ENCODE data around the gene RNLS.
"Not testable (repeated sequence)": the region's sequence is repeated elsewhere in the genome, so short reads cannot be mapped to it uniquely, and the experiment has no call there.

RNLS gene

DNA sequence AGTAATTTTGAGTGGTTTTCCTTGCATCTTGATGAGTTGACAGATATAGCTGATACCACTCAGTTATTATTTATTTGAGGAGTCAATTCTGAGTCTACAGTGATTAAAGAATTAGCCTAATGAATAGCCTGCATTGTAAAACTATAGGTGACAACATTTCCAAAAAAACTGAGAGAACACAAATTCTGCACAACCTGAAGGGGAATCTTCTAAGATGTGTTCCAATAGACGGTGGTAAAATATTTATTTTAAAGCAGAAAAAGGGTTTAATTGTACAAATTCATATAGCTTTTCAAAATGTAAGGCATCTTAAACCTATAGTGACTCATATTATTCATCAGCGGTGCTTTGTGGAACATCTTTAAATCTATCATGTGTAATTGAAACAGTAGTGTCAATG lies 200.4 kb downstream of the RNLS start:
- no peak overlapping the region for H3K9ac ChIP-seq (ENCODE audit: low read length)
- H3K27ac ChIP-seq (ENCODE audit: low read depth, low read length): no peak overlapping the region
- H3K4me1 ChIP-seq (ENCODE audit: control insufficient read depth, insufficient read depth, low read length): peaks cover 8% of the 10 kb centered on the region
- H3K27me3 ChIP-seq (ENCODE audit: control insufficient read depth, insufficient read depth, low read length): no peaks in the 10 kb centered on the region
- H3K36me3 ChIP-seq (ENCODE audit: control insufficient read depth, insufficient read depth, low read length): no peaks in the 10 kb centered on the region
- H3K4me3 ChIP-seq (ENCODE audit: low read length): no peak overlapping the region

DNA sequence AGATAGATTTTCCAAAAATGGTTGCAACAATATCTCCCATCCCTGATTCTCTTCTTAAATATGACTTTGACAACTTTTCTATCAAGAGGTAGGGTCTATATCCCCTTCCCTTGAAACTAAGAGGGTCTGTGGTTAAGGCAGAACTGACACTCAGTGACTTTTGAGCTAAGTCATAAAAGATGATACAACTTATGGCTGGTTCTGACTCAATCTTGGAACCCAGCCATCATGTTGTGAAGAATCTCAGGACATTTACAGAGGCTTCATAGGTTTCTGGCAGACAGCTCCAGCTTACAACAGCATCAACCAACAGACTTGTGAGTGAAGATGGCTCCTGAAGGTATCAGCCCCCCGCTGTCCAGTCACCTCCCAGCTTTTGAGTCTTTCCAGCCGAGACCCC lies 203.5 kb downstream of the RNLS start:
- Histone ChIP-seq H3K27me3 (ENCODE audit: control insufficient read depth, insufficient read depth, low read length) (no peaks in the 10 kb centered on the region), H3K36me3 (ENCODE audit: control insufficient read depth, insufficient read depth, low read length) (no peaks in the 10 kb centered on the region), H3K9ac (ENCODE audit: low read length) (no peak overlapping the region), H3K4me3 (ENCODE audit: low read length) (no peak overlapping the region), H3K4me1 (ENCODE audit: control insufficient read depth, insufficient read depth, low read length) (no peaks in the 10 kb centered on the region), H3K27ac (ENCODE audit: low read depth, low read length) (no peak overlapping the region)

DNA sequence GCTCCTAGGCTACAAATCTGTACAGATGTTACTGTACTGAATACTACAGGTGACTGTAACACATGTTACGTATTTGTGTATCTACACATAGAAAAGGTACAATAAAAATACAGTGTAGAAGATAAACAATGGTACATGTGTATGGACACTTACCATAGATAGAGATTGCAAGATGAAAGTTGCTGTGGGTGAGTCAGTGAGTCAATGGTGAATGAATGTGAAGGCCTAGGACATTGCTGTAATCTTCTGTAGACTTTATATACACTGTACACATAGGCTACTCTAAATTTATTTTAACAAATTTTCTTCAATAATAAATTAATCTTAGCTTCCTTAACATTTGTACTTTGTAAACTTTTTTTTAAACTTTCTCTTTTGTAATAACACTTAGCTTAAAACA lies 205.6 kb downstream of the RNLS start:
- H3K27ac ChIP-seq (ENCODE audit: low read depth, low read length): no peak overlapping the region
- H3K36me3 ChIP-seq (ENCODE audit: control insufficient read depth, insufficient read depth, low read length): no peaks in the 10 kb centered on the region
- no peaks in the 10 kb centered on the region for H3K4me1 ChIP-seq (ENCODE audit: control insufficient read depth, insufficient read depth, low read length)
- H3K4me3 ChIP-seq (ENCODE audit: low read length): no peak overlapping the region
- H3K27me3 ChIP-seq (ENCODE audit: control insufficient read depth, insufficient read depth, low read length): no peaks in the 10 kb centered on the region
- H3K9ac ChIP-seq (ENCODE audit: low read length): no peak overlapping the region

DNA sequence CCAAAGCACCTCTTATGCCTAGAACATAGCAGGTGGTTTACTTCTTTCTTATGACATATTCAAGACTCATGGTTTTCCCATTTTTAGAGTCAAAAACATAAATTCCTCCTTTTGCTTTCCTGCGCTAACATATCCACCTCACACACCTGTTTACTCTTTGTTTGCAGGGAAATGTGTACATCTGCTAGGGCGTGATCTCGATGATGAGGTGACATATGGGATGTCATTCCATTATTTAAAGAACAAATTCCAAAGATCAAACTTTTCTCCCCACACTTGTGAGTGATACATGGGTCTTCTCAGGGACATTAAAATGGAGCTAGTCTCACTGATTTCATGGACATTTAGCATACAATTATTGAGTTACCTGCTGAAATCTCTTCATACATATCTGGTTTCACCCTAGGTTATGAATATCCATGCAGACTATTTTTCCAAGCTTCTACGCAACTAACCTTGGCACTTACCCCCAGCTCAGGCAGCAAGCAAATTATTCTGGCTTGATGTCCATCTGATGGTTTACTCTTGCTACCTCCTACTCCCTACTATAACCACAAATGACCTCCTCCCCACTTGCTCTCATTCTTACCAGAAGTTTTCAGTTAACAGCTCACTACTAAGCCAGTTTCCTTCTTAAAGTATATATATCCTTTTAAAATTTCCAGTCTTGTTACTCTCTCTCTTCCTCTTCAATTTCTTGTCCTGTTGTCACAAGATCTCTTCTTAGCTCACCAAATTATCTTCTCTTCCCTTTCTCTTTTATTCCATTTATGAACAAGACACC lies 208.5 kb downstream of the RNLS start:
- no peaks in the 10 kb centered on the region for H3K36me3 ChIP-seq (ENCODE audit: control insufficient read depth, insufficient read depth, low read length)
- no peak overlapping the region for H3K27ac ChIP-seq (ENCODE audit: low read depth, low read length)
- no peak overlapping the region for H3K4me3 ChIP-seq (ENCODE audit: low read length)
- H3K4me1 ChIP-seq (ENCODE audit: control insufficient read depth, insufficient read depth, low read length): no peaks in the 10 kb centered on the region
- H3K9ac ChIP-seq (ENCODE audit: low read length): no peak overlapping the region
- no peaks in the 10 kb centered on the region for H3K27me3 ChIP-seq (ENCODE audit: control insufficient read depth, insufficient read depth, low read length)

DNA sequence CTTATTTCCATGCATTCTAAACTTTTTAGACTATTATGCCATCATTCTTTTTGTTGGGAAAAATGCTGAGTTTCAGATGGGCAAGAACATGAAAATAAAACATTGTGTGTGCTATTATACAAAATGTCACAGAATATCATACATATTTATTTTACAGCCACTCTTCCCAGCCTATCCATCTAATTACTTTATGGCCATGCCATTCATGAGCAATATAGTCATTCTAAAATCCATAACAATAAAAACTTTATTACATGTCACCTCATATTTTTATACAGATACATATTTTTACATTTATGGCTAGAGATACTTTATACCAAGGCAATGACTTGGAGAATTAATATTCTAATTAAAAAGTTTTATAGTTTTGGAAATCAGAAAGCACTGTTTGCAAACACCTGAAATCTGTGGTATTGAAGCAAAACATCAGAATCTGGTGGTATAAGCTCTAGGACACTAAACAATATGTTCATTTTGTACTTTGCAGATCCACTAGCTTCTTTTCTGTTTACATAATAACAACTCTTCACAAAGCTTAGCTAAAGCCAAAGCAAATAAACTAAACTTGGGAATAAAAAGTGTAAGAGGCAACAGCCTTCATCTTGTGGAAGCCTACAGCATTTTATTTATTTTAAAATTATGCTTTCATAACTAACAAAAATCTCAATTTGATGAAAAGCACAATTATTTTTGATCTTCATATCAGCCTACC lies 210.1 kb downstream of the RNLS start:
- Histone ChIP-seq H3K4me1 (ENCODE audit: control insufficient read depth, insufficient read depth, low read length) (no peaks in the 10 kb centered on the region), H3K27ac (ENCODE audit: low read depth, low read length) (no peak overlapping the region), H3K36me3 (ENCODE audit: control insufficient read depth, insufficient read depth, low read length) (no peaks in the 10 kb centered on the region), H3K9ac (ENCODE audit: low read length) (no peak overlapping the region), H3K27me3 (ENCODE audit: control insufficient read depth, insufficient read depth, low read length) (no peaks in the 10 kb centered on the region), H3K4me3 (ENCODE audit: low read length) (no peak overlapping the region)

DNA sequence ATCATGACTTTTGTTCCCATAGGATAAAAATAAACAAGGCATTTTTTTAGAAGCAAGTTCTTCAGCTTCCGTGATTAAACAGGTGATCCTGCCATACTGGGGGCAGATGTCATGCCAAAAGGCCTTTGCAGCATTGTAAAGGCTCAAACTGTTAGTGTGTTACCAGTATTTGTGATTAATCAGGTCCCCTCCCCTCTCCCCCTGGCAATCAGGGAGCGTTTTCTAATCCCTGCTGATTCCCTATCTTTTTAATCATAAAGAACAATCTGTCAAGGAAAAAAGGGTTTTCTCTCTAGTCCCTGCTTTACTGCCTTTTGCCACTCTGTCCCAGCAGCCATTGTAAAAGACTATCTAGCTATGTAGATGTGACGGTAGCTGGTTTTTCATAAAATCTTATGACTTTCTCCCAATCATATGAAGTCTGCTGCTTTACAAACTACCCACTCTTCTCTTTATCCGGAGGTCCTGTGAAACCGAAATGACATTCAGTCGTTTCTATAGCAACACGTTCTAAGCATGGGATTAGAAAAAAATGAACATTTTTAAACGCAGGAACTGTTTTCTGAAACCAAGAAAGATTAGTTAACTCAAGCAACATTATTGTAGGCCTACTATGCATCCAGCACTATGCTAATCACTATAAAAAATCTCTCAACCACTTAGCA lies 210.9 kb downstream of the RNLS start:
- Histone ChIP-seq H3K9ac (ENCODE audit: low read length) (no peak overlapping the region), H3K4me1 (ENCODE audit: control insufficient read depth, insufficient read depth, low read length) (no peaks in the 10 kb centered on the region), H3K27me3 (ENCODE audit: control insufficient read depth, insufficient read depth, low read length) (no peaks in the 10 kb centered on the region), H3K27ac (ENCODE audit: low read depth, low read length) (no peak overlapping the region), H3K36me3 (ENCODE audit: control insufficient read depth, insufficient read depth, low read length) (no peaks in the 10 kb centered on the region), H3K4me3 (ENCODE audit: low read length) (no peak overlapping the region)

DNA sequence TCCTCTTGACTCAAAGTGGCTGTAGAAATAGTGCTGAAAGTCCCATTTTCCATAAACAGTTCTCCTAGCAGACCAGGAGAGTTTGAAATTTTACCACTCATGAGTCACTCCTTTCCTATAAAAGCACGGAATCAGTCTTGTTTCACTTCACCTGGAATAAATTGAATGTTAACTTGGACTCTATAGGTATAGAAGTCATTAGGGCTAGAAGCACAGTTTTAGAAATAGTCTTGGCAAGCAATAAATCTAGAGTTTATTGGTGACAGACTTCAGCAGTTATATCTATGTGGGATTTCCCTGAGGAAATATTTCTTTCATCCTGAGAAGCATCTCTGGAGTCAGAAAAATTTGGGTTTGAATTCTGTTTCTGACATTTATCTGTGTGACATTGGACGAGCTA lies 212.4 kb downstream of the RNLS start:
- H3K36me3 ChIP-seq (ENCODE audit: control insufficient read depth, insufficient read depth, low read length): no peaks in the 10 kb centered on the region
- H3K27ac ChIP-seq (ENCODE audit: low read depth, low read length): no peak overlapping the region
- no peaks in the 10 kb centered on the region for H3K27me3 ChIP-seq (ENCODE audit: control insufficient read depth, insufficient read depth, low read length)
- no peak overlapping the region for H3K4me3 ChIP-seq (ENCODE audit: low read length)
- H3K9ac ChIP-seq (ENCODE audit: low read length): no peak overlapping the region
- H3K4me1 ChIP-seq (ENCODE audit: control insufficient read depth, insufficient read depth, low read length): no peaks in the 10 kb centered on the region

DNA sequence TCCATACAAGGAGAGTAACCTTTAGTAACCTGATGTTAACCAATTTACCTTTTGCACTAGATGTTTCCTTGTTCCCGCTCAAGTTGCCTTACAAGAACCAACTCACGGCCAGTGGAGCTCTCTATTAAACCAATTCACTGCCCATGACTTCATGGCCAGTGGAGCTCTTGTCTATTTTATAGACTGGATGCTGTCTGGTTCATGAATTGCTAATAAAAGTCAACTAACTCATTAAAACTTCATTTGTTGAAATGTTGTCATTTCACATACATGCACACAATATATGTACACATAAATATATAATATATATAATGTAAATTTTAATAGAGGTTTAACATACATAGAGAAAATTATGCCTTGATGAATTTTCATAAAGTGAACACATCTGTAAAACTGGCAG lies 216.3 kb downstream of the RNLS start:
- no peaks in the 10 kb centered on the region for H3K27me3 ChIP-seq (ENCODE audit: control insufficient read depth, insufficient read depth, low read length)
- no peak overlapping the region for H3K4me3 ChIP-seq (ENCODE audit: low read length)
- no peaks in the 10 kb centered on the region for H3K36me3 ChIP-seq (ENCODE audit: control insufficient read depth, insufficient read depth, low read length)
- H3K27ac ChIP-seq (ENCODE audit: low read depth, low read length): no peak overlapping the region
- H3K4me1 ChIP-seq (ENCODE audit: control insufficient read depth, insufficient read depth, low read length): no peaks in the 10 kb centered on the region
- no peak overlapping the region for H3K9ac ChIP-seq (ENCODE audit: low read length)

DNA sequence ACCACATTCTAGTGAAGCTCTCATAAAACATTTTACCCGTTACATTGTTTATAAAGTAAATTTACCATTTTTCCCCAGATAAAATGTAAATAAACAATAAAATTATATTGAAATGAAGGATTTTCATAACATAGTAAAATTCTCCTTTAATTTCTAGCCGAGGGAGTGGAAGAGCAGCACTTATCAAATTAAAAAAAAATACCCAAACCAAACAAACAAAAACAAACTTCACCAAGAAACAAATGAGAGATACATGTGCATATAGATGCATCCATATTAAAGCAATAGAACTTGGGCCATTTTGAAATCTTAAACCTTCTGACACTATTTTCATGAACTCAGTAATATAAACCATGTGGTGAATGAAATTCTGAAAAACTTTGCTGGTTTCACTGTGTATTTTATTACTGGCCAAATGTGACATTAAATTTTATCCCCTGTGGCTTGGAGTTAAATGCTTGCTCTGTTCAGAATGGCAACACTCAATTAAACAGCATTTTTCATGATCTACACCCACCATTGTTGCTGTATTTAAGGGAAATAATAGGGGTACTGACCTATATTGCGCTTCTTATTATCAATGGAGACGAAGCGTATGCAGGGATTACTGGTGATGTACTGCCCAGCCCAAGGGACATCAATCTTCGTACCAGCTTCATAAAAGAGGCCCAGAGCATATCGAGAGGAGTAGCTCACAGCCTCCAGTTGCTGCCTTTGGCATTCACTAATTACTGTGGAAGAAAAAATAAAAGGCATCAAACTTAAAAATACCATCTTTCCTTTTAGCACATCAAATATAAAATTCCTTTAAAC lies 220.9 kb downstream of the RNLS start:
- Histone ChIP-seq H3K27ac (ENCODE audit: low read depth, low read length) (no peak overlapping the region), H3K4me3 (ENCODE audit: low read length) (no peak overlapping the region), H3K36me3 (ENCODE audit: control insufficient read depth, insufficient read depth, low read length) (no peaks in the 10 kb centered on the region), H3K9ac (ENCODE audit: low read length) (no peak overlapping the region), H3K27me3 (ENCODE audit: control insufficient read depth, insufficient read depth, low read length) (no peaks in the 10 kb centered on the region), H3K4me1 (ENCODE audit: control insufficient read depth, insufficient read depth, low read length) (no peaks in the 10 kb centered on the region)

DNA sequence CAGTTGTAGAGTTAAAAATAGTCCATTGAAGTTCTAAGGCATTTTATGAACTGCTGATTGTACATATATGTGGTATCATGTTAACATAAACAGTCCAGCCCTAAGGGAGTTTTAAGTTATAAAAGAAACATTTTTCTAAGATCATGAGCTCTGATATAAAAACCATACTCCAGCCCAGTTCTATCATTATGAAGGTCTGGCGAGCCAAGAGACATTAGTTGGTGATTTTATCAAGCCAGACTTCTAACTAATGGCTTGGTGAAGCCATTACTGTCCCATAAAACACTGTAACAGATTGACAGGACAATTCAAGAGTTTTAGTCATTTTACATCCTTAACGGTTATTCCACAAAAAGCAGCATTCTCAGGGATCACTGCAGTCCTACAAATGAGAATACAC lies 221.6 kb downstream of the RNLS start:
- Histone ChIP-seq H3K36me3 (ENCODE audit: control insufficient read depth, insufficient read depth, low read length) (no peaks in the 10 kb centered on the region), H3K4me3 (ENCODE audit: low read length) (no peak overlapping the region), H3K27ac (ENCODE audit: low read depth, low read length) (no peak overlapping the region), H3K27me3 (ENCODE audit: control insufficient read depth, insufficient read depth, low read length) (no peaks in the 10 kb centered on the region), H3K4me1 (ENCODE audit: control insufficient read depth, insufficient read depth, low read length) (no peaks in the 10 kb centered on the region), H3K9ac (ENCODE audit: low read length) (no peak overlapping the region)

DNA sequence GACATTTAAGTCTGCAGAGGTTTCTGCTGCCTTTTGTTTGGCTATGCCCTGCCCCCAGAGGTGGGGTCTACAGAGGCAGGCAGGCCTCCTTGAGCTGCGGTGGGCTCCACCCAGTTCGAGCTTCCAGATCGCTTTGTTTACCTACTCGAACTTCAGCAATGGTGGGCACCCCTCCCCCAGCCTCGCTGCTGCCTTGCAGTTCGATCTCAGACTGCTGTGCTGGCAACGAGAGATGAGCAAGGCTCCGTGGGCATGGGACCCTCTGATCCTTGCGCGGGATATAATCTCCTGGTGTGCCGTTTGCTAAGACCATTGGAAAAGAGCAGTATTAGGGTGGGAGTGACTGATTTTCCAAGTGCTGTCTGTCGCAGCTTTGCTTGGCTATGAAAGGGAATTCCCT lies 227.4 kb downstream of the RNLS start:
- H3K27me3 ChIP-seq (ENCODE audit: control insufficient read depth, insufficient read depth, low read length); H3K4me3 ChIP-seq (ENCODE audit: low read length); H3K36me3 ChIP-seq (ENCODE audit: control insufficient read depth, insufficient read depth, low read length); H3K27ac ChIP-seq (ENCODE audit: low read depth, low read length); H3K9ac ChIP-seq (ENCODE audit: low read length); H3K4me1 ChIP-seq (ENCODE audit: control insufficient read depth, insufficient read depth, low read length): not testable (repeated sequence)

DNA sequence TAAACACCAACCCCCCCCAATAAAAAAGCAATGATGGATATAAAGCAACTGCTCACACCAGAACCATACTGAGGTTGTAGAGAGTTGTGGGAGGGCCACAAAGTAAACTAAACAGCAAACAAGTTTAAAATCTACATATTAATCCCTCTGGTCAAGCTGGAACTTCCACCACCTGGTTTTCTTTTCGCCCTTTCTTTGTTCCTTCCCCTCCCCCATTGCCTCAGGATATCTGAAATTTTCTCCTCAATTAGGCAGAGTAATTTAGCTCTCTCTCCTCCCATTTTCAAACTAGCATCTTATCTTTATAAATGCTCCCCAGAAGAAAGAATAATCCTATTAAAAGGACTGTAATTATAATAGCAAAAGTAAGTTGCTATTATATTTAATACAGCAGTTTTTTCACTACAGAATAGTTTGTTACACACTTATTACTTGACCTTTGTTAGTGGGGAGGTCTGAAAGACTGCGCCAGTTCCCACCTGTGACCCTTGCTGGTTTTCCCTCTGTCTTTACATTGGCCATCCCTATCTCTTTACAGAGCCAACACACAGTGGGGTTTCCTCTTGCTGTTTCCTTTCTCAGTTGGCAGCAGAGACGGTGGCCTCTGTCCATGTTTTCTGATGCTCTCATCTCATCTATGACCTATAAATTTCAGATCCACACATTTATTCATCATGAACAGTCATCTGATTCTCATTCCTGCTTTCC lies 235.4 kb downstream of the RNLS start:
- H3K27me3 ChIP-seq (ENCODE audit: control insufficient read depth, insufficient read depth, low read length): no peaks in the 10 kb centered on the region
- H3K4me1 ChIP-seq (ENCODE audit: control insufficient read depth, insufficient read depth, low read length): no peaks in the 10 kb centered on the region
- H3K9ac ChIP-seq (ENCODE audit: low read length): no peak overlapping the region
- H3K36me3 ChIP-seq (ENCODE audit: control insufficient read depth, insufficient read depth, low read length): no peaks in the 10 kb centered on the region
- H3K27ac ChIP-seq (ENCODE audit: low read depth, low read length): no peak overlapping the region
- no peak overlapping the region for H3K4me3 ChIP-seq (ENCODE audit: low read length)

Measured in rectal smooth muscle tissue (tissue), 1 donor.